HepG2 (cell line): Measurements from ENCODE around the gene GPR55. TPM values are rescaled to one million over a fixed set of nuclear protein-coding genes. Genes with fewer than 3 reads are reported as not detected.
A peak's percentile ranks its signal among the peaks of the same experiment; 100 is the strongest.

Experiments used
- ARNT2 ChIP-seq: sonication (generic); formaldehyde crosslinking; IDR thresholded peaks from 2 replicates; pipeline ENCODE4 v1.8.0; 2022; ENCODE audit warnings: mild to moderate bottlenecking, low read depth, missing genetic modification reagents, moderate library complexity
- ARNTL ChIP-seq: sonication (generic); formaldehyde crosslinking; IDR thresholded peaks from 2 replicates; pipeline ENCODE4 v1.4.0; 2020; ENCODE audit warnings: mild to moderate bottlenecking, missing genetic modification reagents
- BCL6 ChIP-seq: IDR thresholded peaks from 2 replicates; pipeline ENCODE4 v1.6.1; 2016; ENCODE audit warnings: missing genetic modification reagents, missing compliant biosample characterization
- CENPT ChIP-seq: sonication (generic); formaldehyde crosslinking; IDR thresholded peaks from 2 replicates; pipeline ENCODE4 v1.8.0; 2022; ENCODE audit warnings: low read depth, mild to moderate bottlenecking, moderate library complexity, missing genetic modification reagents
- FOXK1 ChIP-seq: sonication (generic); formaldehyde crosslinking; IDR thresholded peaks from 2 replicates; pipeline ENCODE4 v1.4.0; 2020; ENCODE audit warnings: low read depth, missing genetic modification reagents, borderline replicate concordance
- GLI4 ChIP-seq: sonication (generic); formaldehyde crosslinking; IDR thresholded peaks from 2 replicates; pipeline ENCODE4 v1.5.1; 2020; ENCODE audit warnings: missing genetic modification reagents, mild to moderate bottlenecking, moderate library complexity, borderline replicate concordance
- IRX3 ChIP-seq: sonication (generic); formaldehyde crosslinking; IDR thresholded peaks from 2 replicates; pipeline ENCODE4 v1.8.1; 2023; ENCODE audit warnings: mild to moderate bottlenecking, low read depth, missing genetic modification reagents, borderline replicate concordance
- NFKB2 ChIP-seq: sonication (generic); formaldehyde crosslinking; IDR thresholded peaks from 2 replicates; pipeline ENCODE4 v1.4.0; 2020; ENCODE audit warnings: missing genetic modification reagents, borderline replicate concordance
- ONECUT2 ChIP-seq: sonication (generic); formaldehyde crosslinking; IDR thresholded peaks from 2 replicates; pipeline ENCODE4 v1.4.0; 2020; ENCODE audit warnings: missing genetic modification reagents
- SRSF1 ChIP-seq: fragments of 200-400 bp; formaldehyde crosslinking; optimal IDR thresholded peaks from 2 replicates; pipeline ENCODE3; 2017; ENCODE audit warnings: mild to moderate bottlenecking, low read depth, low read length, moderate library complexity
- ZNF543 ChIP-seq: sonication (generic); formaldehyde crosslinking; IDR thresholded peaks from 2 replicates; pipeline ENCODE4 v1.4.0; 2020; ENCODE audit warnings: mild to moderate bottlenecking, missing genetic modification reagents
- ZNF891 ChIP-seq: sonication (generic); formaldehyde crosslinking; IDR thresholded peaks from 2 replicates; pipeline ENCODE4 v1.5.0; 2020; ENCODE audit warnings: mild to moderate bottlenecking, missing genetic modification reagents
- ZSCAN29 ChIP-seq: sonication (generic); formaldehyde crosslinking; conservative IDR thresholded peaks from 2 replicates; pipeline ENCODE4 v1.4.0; 2020; ENCODE audit warnings: mild to moderate bottlenecking, missing genetic modification reagents
- polyA plus RNA-seq, 8 experiments: library from polyadenylated mRNA; depleted of rRNA in 3 of 8; stranded (reverse) in 7 of 8; unstranded in 1 of 8; fragments of >200 nt; fragmentation: Illumina TruSeq in 4 of 8; extraction: Trizol in 4 of 8; gene quantifications; 2 replicates each; pipeline versions ENCODE4 v1.2.1 to v1.2.3, GENCODE V29; 2011 to 2016; ENCODE audit warnings: low read depth in 4 of 8, missing spikeins in 1 of 8, mixed read lengths in 1 of 8; ENCODE audit not compliant: insufficient read depth in 1 of 8
- total RNA-seq, 5 experiments: library from RNA; depleted of rRNA; stranded (reverse); fragments of >200 nt; fragmentation: Illumina TruSeq; extraction: Trizol; gene quantifications; 2 replicates each; pipeline ENCODE4 v1.2.3, GENCODE V29; 2016; ENCODE audit warnings: low read depth in 1 of 5
- TF ChIP-seq, protein P1 (sequence below): sonication (generic); formaldehyde crosslinking; IDR thresholded peaks from 2 replicates; pipeline ENCODE4 v1.5.0; 2020; ENCODE audit warnings: mild to moderate bottlenecking, missing genetic modification reagents
- TF ChIP-seq, protein P2 (sequence below): sonication (generic); formaldehyde crosslinking; IDR thresholded peaks from 2 replicates; pipeline ENCODE4 v1.4.0; 2020; ENCODE audit warnings: missing genetic modification reagents
- TF ChIP-seq, protein P3 (sequence below): IDR thresholded peaks from 2 replicates; pipeline ENCODE4 v1.6.1; 2012; ENCODE audit warnings: inconsistent platforms
- TF ChIP-seq, protein P4 (sequence below): IDR thresholded peaks from 2 replicates; pipeline ENCODE4 v1.6.1; 2016; ENCODE audit warnings: low read depth
- TF ChIP-seq, protein P5 (sequence below): sonication (generic); formaldehyde crosslinking; IDR thresholded peaks from 2 replicates; pipeline ENCODE4 v1.8.1; 2023; ENCODE audit warnings: mild to moderate bottlenecking, missing genetic modification reagents

The GPR55 gene
- total and polyA plus RNA-seq, 2 of the 13 experiments (the other 11 are each of a cell fraction or from before 2014, with no cell fraction given): not detected

DNA sequence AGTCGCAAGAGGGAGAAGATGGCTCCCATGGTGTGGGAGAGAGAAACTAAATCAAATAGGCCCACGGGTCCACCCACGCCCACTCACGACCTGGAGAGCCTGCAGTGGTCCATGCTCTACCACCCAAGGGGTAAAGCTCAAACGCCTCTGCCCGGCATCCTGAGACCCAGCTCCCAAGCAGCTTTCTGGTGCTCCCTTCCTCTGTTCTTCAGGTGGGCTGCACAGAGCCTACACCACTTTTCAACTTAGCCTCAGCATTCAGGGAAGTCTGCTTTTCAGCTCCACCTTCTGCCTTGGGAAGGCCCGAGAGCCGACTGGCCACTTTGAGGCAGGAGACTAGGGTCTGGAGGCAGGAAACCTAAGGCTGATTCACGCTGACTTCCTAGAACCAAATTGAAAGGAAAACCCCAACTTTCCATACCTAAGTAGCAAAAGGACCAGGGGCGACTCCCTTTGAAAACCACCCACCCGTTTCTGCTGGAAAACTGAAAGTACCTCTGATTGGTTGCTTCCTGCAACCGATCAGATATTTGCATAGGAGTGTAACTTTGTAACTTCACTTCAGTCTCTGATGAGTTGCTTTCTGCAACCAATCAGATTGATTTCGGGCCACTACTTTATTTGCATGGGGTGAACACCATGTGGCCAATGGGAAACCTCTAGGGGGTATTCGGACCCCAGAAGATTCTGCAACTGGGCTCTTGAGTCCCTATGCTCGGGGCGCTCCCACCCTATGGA is 44.0 kb upstream of the GPR55 start (continued):
- TF ChIP-seq ZNF891 (CRISPR knock-in tag) (no peak), ZSCAN29 (CRISPR knock-in tag) (no peak), GLI4 (CRISPR knock-in tag) (no peak), ONECUT2 (CRISPR knock-in tag) (no peak), ZNF543 (CRISPR knock-in tag) (no peak), BCL6 (CRISPR knock-in tag) (no peak), ARNTL (no peak), ARNT2 (CRISPR knock-in tag) (no peak), FOXK1 (CRISPR knock-in tag) (no peak), CENPT (no peak), SRSF1 (no peak), NFKB2 (CRISPR knock-in tag) (no peak; the same call in 1 of the 2 replicates), IRX3 (CRISPR knock-in tag) (no peak)
- TF ChIP-seq, protein P1, sequence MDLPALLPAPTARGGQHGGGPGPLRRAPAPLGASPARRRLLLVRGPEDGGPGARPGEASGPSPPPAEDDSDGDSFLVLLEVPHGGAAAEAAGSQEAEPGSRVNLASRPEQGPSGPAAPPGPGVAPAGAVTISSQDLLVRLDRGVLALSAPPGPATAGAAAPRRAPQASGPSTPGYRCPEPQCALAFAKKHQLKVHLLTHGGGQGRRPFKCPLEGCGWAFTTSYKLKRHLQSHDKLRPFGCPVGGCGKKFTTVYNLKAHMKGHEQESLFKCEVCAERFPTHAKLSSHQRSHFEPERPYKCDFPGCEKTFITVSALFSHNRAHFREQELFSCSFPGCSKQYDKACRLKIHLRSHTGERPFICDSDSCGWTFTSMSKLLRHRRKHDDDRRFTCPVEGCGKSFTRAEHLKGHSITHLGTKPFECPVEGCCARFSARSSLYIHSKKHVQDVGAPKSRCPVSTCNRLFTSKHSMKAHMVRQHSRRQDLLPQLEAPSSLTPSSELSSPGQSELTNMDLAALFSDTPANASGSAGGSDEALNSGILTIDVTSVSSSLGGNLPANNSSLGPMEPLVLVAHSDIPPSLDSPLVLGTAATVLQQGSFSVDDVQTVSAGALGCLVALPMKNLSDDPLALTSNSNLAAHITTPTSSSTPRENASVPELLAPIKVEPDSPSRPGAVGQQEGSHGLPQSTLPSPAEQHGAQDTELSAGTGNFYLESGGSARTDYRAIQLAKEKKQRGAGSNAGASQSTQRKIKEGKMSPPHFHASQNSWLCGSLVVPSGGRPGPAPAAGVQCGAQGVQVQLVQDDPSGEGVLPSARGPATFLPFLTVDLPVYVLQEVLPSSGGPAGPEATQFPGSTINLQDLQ (CRISPR knock-in tag): no peak
- TF ChIP-seq, protein P2, sequence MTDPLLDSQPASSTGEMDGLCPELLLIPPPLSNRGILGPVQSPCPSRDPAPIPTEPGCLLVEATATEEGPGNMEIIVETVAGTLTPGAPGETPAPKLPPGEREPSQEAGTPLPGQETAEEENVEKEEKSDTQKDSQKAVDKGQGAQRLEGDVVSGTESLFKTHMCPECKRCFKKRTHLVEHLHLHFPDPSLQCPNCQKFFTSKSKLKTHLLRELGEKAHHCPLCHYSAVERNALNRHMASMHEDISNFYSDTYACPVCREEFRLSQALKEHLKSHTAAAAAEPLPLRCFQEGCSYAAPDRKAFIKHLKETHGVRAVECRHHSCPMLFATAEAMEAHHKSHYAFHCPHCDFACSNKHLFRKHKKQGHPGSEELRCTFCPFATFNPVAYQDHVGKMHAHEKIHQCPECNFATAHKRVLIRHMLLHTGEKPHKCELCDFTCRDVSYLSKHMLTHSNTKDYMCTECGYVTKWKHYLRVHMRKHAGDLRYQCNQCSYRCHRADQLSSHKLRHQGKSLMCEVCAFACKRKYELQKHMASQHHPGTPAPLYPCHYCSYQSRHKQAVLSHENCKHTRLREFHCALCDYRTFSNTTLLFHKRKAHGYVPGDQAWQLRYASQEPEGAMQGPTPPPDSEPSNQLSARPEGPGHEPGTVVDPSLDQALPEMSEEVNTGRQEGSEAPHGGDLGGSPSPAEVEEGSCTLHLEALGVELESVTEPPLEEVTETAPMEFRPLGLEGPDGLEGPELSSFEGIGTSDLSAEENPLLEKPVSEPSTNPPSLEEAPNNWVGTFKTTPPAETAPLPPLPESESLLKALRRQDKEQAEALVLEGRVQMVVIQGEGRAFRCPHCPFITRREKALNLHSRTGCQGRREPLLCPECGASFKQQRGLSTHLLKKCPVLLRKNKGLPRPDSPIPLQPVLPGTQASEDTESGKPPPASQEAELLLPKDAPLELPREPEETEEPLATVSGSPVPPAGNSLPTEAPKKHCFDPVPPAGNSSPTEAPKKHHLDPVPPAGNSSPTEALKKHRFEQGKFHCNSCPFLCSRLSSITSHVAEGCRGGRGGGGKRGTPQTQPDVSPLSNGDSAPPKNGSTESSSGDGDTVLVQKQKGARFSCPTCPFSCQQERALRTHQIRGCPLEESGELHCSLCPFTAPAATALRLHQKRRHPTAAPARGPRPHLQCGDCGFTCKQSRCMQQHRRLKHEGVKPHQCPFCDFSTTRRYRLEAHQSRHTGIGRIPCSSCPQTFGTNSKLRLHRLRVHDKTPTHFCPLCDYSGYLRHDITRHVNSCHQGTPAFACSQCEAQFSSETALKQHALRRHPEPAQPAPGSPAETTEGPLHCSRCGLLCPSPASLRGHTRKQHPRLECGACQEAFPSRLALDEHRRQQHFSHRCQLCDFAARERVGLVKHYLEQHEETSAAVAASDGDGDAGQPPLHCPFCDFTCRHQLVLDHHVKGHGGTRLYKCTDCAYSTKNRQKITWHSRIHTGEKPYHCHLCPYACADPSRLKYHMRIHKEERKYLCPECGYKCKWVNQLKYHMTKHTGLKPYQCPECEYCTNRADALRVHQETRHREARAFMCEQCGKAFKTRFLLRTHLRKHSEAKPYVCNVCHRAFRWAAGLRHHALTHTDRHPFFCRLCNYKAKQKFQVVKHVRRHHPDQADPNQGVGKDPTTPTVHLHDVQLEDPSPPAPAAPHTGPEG: 0 out of 2 replicates have a peak, but pooled peaks have one; percentile 54
- TF ChIP-seq, protein P3, sequence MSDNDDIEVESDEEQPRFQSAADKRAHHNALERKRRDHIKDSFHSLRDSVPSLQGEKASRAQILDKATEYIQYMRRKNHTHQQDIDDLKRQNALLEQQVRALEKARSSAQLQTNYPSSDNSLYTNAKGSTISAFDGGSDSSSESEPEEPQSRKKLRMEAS: peak; percentile 26; the same call in 1 of the 2 replicates
- TF ChIP-seq, protein P4, sequence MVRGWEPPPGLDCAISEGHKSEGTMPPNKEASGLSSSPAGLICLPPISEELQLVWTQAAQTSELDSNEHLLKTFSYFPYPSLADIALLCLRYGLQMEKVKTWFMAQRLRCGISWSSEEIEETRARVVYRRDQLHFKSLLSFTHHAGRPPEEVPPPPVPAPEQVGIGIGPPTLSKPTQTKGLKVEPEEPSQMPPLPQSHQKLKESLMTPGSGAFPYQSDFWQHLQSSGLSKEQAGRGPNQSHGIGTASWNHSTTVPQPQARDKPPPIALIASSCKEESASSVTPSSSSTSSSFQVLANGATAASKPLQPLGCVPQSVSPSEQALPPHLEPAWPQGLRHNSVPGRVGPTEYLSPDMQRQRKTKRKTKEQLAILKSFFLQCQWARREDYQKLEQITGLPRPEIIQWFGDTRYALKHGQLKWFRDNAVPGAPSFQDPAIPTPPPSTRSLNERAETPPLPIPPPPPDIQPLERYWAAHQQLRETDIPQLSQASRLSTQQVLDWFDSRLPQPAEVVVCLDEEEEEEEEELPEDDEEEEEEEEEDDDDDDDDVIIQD: 0 out of 2 replicates have a peak, but pooled peaks have one; percentile 44
- TF ChIP-seq, protein P5, sequence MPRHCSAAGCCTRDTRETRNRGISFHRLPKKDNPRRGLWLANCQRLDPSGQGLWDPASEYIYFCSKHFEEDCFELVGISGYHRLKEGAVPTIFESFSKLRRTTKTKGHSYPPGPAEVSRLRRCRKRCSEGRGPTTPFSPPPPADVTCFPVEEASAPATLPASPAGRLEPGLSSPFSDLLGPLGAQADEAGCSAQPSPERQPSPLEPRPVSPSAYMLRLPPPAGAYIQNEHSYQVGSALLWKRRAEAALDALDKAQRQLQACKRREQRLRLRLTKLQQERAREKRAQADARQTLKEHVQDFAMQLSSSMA (CRISPR knock-in tag): 0 out of 2 replicates have a peak, but pooled peaks have one; percentile 31
